HG02981 (cell line): Measurements from ENCODE around the gene CCDC3.
"Not testable (repeated sequence)": the region's sequence is repeated elsewhere in the genome, so short reads cannot be mapped to it uniquely, and the experiment has no call there.

Experiments used
- ATAC-seq: cut with Tn5 transposase; IDR thresholded peaks from one replicate; pipeline ENCODE4 v1.9.1; 2021; ENCODE audit warnings: mild to moderate bottlenecking, moderate library complexity; ENCODE audit not compliant: unreplicated experiment

Gene CCDC3

DNA sequence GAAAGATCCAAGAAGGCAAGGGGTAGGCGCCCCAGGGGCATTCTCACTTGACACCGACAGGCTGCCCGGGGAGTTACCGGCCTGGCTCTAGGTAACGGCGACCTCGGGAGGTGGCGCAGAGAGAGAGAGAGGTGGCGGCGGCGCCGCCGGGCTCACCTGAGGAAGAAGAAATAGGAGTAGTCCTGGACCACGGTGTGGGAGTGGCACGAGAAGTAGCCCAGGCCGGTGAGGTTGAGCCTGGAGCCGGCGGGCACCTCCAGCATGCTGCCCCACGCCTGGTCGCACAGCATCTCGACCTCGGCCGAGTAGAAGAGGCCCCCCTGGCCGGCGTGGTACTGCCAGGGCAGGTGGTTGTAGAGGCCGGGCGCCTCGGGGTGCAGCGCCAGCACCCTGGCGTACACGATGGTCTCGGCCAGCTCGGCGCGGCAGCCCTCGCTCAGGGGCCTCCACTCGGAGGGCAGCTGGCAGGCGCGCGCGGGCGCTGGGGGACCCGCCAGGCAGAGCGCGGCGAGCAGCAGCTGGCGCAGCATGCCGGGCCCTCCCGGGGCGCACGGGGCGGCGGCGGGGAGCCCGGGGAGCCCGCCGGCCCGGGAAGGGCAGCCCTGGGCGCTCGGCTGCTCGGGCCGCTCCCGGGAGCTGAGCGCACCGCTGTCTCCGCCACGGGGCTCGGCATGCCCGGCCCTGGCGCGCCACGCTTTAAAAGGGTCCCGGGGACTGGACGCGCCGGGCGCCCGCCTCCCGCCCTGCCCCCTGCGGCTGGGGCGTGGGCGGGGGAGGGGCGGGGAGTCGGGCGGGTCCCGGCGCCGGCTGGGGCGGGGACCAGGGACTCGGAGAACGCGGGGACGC lies at the start of gene CCDC3:
Gene CCDC3 (minus strand): TSS at position 673 of the 846 bp plus-strand sequence. CDS start 143 bp downstream, at position 530.
- ATAC-seq, result no peak

DNA sequence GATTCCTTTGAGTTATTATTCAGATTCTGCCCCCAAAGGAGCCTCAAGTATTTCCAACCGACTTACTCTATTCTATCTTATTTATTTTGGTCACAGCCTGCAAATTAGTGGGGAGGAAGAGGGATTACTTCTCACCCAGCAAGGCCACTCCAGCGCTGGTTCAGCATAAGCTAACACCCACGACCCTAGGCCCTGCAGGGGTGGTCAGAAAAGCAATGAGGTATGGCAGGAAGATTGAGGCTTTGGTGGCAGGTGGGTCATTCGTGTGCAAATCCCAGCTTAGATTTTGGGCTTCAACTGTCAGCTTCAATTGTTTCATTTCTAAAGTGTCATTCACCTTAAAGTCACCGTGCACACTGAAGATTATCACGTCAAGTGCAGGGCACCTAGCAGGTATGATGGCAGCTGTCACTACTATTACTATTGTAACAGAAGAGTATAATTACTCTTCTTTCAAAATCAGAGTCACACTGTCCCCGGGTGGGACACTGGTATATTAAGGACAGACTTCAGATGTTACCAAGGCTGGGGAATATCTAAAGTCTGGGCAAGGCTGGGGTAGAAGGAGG lies 49.7 kb upstream of the CCDC3 start:
- ATAC-seq, result no peak

DNA sequence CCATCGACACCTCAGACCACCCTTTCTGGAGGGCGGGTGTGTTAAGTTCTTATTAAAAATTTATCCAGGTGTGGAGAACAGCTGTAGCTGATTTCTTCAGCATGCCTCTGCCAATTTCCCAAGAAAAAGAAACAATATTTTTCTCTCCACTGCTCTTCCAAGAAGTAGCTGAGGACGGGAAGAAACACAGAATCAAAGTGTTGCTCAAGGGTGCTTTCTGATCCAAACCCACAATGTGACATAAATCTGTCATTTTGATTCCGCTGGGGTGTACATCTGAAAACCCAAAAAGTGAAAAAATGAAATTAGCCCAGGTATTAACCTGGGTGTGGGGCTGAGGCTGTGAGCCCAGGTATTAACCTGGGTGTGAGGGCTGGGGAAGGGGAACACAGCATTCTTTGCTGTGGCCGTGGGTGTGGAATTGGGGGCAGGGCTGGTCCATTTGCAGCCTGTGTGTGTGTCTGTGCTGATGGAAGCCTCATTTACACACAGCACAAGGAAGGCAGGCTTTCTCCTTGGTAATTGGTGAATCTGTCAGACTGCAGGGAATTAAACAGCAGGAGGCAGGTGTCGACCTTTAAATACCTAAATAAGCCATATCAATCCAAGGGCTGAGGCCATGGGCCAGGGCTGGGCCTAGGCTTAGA lies 48.4 kb upstream of the CCDC3 start:
- ATAC-seq, result no peak

DNA sequence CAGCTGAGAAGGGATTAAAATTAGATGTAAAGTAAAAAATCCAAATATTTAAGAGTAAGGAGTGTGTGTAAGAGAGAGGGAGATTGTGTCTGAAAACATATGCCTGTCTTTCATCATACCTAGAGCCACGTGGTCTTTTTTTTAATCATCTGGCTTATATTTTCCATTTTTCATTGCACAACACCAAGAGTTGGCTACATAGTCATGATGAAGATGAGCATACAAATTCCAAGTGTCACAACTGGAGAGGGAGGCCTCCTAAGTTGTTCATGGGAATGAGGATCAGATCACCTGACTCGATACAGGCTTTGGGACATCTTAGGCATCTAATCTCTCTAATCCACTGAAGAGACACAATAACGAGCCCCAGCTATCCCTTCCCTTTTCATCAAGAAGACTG lies 47.2 kb upstream of the CCDC3 start:
- no peak for ATAC-seq

DNA sequence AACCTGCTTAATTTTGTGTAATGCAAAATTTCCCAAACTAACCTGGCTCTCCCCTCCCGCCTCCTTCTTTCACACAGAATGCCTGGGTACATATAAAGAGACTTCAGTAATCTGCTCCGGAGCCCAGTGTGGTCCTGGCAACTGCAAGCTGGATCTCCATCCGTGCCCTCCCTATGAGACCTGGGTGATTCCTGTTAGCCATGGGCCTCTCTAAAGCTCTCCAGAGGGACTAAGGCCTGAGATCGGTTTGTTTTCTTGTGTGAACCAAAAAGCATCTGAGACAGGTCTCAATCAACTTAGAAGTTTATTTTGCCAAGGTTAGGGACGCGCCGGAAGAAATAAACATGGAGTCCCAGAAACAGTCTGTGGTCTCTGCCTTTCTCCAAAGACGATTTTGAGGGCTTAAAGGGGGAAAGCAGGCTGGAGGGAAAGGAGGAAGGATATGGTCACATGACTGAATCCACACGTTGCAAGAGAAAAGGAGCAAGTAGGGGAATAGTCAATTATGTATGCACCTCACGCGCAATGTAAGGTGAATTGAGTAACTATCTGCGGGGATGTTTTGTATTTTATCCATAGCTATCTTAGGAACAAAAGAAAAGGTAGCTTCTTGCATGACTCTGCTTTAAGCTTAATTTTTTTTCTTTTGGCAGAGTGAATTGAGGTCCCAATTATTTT lies 46.2 kb upstream of the CCDC3 start:
- no peak for ATAC-seq

DNA sequence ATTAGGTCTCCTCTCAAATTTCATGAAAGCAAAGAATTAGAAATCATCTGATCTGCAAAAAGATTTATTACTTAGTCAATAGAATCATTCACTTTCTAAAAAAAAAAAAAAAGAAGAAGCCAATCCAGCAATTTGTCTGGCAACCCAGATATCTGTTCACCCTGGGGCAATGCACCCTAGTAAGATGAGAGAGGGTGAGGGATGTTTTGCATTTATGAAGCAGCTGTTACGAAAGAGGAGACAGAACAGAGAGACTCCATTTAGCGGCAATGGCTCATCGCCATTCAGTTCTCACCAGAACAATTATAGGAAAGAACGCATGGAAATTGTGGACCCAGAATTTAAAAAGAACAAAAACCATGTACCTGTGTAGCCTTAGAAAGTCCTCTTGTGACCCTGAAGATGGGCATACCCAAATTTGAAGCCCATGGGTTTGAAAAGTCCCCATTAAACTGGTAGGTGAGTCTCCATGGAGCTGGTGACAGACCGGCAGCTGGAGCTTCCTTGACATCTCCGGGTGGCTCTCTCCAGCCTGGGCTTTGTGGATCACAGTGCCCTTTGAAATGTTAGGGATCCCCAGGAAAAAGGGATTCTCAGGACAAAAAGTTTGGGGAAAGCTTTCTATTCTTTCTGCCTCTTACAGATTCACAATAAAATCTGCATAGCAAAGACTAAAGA lies 45.5 kb upstream of the CCDC3 start:
- ATAC-seq, result no peak

DNA sequence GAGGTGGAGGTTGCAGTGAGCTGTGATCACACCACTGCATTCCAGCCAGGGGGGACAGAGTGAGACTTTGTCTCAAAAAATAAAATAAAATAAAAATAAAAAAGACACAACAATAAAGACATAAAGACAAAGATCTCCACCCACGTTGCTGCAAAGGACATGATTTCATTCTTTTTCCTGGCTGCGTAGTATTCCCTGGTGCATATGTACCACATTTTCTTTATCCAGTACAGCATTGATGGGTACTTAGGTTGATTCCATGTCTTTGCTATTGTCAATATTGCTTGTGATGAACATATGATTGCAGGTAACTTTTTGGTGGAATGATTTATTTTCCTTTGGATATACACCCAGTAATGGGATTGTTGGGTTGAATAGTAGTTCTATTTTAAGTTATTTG lies 42.0 kb upstream of the CCDC3 start:
- no peak for ATAC-seq

DNA sequence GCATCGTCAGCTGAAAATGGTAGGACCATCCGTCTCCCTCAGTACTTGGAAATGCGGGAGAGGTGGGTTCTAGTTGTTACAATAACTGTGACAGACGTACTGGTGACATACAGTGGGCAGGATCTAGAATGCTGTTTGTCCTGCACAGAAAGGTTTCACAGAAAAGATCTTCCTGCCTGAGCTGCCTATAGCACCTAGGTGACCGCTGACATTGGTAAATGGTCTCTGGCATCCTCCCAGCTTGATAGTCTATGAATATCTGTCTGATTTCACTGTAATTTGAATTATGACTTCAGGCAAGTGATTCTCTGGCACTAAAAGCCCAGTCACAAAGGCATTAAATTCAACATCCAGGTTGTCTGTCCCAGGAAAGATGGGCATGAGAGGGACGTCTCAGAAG lies 38.2 kb upstream of the CCDC3 start:
- ATAC-seq, result no peak

DNA sequence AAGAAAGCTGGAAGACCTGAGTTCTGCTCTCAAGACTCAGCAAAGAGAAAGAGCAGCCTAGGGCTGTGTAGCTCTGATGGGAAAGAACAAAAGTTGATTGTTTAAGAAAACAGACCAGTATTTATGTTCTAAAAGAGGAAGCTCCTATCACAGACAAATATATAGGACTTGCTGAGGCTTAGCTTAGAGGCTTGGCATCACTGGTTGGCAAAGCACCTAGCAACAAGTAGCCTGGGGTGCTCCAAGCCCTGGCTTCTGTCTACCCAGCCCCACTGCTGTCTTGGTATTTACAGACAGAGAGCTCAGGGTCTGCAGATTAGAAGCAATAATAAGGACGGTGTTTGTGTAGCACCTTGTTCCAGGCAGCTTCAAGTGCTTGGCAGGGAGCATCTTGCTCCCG lies 36.9 kb upstream of the CCDC3 start:
- no peak for ATAC-seq

DNA sequence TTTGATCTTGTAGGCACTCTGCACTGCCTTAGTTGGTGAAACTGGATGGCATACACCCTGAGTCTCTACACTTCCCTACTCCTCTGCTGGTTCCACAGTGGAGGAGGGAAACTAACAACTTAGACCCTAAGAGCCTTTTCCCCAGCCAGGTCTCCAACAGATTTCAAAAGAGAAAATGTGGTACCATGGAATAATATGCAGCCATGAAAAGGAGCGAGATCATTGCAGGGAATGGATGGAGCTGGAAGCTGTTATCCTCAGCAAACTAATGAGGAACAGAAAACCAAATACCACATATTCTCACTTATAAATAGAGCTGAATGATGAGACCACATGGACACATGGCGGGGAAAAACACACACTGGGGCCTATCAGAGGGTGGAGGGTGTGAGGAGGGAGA lies 36.3 kb upstream of the CCDC3 start:
- ATAC-seq, result no peak

DNA sequence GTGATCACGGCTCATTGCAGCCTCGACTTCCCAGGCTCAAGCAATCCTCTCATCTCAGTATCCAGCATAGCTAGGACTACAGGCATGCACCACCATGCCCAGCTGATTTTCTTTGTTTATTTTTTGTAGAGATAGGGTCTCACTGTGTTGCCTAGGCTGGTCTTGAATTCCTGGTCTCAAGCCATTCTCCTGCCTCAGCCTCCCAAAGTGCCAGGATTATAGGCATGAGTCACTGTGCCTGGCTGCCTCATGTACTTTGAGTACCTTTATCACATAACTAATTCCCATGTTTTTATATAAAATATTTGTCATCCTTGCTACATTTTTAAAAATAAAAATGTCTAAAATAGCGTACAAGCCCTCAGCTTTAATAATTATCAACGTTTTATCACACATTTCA lies 35.3 kb upstream of the CCDC3 start:
- no peak for ATAC-seq

DNA sequence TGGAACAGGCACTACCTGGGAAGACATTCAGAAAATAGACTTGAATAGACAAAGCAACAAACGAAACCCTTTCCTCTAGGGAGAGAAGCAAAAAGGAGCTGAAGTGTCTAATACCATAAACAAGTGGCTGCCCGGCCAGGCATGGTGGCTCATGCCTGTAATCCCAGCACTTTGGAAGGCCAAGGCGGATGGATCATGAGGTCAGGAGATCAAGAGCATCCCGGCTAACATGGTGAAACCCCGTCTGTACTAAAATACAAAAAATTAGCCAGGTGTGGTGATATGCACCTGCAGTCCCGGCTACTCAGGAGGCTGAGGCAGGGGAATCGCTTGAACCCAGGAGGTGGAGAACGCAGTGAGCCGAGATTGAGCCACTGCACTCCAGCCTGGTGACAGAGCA lies 34.2 kb upstream of the CCDC3 start:
- not testable (repeated sequence) for ATAC-seq

DNA sequence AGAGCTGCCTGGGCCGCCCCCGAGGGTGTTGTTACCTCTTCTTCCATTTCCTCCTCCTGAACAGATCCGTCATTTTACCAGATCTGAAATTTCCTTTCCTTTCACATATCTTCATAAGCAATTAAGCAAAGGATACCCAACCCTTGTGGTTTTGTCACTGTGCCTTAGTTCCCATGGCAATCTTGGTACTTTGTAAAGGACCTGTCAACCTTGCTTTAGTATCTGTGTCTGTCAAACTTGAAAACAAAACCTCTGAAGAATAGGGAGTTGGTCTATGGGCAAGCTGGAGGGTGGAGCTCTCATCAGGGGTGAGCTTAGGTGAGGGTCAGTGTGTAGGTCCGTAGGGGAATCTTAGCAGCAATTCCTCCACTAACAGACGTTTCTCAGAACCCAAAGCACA lies 25.4 kb upstream of the CCDC3 start:
- no peak for ATAC-seq

DNA sequence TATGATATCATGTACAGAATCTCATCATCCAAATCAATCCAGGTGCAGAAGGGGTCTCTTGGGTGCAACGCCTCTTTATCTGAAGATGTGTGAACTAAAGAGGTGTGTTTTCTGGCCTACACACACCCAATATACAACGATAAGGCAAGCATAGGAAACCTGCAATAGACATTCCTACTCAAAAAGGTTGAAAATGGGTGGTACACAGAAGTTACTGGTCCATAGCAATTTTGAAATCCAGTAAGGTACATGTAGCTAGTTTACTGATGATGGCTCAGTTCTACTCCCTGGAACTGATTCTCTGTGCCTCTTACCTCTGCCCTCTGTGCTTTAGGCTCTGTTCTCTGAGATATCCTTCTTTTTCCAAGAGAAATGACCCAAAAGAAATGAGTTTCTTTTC lies 22.2 kb upstream of the CCDC3 start:
- no peak for ATAC-seq

DNA sequence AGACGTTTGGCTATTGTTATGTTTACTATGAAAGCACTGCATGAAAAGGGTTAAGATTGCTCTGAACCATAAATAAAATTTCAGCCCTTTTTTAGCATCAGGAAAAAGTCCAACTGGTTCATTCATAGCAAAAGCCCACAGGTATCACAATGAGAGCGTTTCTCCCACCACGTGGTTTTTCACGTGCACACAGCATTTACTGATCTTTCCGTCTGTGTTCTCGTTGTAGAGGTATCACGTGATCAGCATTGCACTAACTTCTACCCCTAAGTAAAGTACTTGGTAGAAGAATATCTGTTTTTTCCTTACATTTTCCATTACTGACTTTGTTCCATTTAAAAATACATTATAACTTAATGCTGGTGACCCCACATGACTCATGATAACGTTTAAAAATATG lies 17.8 kb upstream of the CCDC3 start:
- no peak for ATAC-seq

DNA sequence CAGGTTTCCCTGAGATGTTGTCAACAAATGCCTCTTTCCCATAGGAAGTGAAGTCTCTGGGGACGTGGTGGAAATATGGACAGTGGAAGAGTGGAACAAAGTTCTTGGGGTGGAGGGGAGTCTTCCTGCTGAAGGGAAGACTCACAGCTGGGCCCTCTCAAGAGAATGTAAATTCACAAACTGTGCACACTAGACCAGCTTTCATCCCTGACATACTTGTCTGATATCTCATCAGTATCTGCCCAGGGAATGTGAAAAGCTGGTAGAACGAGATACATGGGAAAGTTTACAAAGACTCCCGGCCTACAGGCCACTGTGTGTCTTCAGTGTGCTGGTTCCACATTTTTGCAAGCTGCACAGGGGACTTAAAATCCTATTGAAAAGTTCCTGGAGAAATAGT lies 16.7 kb upstream of the CCDC3 start:
- no peak for ATAC-seq

DNA sequence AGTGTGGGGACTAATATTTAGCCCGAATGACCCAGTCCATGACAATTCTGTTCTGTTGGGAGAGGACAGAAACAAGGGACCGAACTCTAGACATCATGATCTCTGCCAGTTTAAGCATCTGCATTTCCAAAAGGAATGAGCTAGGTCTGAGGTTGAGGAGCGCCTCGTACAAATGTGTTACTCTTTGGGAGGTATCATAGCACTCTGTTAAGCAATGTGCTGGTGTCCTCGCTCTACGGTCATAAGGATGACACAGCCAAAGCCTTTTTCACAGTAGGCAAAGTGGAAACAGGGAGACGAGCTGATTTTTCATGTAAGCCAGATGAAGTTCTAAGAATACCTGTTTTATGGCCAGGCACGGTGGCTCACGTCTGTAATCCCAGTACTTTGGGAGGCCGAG lies 15.4 kb upstream of the CCDC3 start:
- no peak for ATAC-seq

DNA sequence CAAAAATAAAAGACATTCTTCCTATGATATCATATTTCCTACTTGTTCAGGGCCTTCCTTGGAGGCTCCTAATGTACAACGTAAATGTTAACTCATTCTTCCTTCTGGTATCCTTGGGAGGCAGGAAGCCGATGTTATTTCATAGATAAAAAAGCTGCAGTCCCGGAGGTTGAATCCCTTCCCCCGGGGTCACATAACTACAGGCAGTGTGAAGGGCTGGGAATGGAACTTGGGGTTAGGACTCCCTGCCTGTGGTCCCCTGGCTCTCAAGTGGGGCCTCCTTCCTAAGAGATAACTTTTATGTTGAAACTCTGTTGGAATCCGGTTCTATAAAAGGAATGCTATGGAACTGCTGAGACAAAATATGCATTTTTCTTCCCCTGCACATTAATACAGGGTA lies 14.9 kb upstream of the CCDC3 start:
- no peak for ATAC-seq

DNA sequence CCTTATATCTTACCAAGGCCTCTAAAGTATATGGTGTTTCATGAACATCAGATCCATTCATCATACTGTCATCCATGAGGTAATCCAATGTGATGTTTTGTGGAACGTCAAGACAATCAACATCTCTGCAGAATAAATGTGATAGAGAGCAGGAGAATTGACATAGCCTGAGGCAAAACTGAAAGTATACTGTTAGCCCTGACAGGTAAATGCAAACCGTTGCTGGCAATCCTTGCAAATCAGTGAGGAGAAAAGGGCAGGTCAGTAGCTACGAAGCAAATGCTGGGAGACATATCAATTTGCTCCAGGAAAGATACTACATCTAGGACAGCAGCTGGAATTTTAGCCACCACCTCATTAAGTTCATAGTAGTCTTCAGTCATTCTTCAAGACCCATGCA lies 4.5 kb upstream of the CCDC3 start:
- ATAC-seq, result no peak

DNA sequence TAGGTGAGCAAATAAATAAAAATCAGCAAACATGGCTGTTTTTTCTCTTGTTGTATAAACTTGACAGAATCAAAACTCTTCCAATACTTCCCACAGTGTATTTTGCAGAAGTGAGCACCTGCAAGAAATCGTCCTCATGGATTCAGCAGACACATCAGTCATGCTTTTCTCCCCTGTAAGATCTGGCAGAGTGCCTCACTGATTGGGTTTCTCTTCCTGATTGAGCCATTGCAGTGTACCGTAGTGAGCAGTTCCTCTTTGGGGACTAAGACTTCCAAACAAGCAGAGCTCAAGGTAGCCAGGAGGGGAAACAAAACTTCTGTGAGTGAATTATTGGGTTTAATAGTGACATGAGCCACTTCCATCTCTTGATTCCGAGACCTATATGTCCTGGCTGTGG lies 2.2 kb upstream of the CCDC3 start:
- ATAC-seq, result no peak

DNA sequence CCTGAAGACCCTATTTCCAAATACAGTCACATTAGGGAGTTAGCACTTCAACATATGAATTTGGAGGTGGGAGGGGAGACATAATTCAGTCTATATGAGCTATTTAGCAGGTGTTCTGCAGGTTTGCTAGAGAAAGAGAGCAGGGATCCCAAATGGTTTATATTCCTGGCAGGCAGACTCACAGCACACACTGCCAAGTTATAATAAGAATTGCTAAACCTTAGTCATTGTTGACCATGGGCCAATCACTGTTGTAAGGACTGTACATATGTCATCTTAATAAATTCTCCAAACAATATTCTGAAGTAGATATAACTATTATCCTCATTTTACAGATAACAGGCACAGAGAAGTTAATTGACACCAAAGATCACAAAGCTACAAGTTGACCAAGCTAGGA lies 1.5 kb upstream of the CCDC3 start:
- ATAC-seq, result no peak
